ENCODE measurements around the gene OR9A2.
"Not testable (repeated sequence)": the region's sequence is repeated elsewhere in the genome, so short reads cannot be mapped to it uniquely, and the experiment has no call there.

Gene OR9A2

GRCh38 chr7:143018931-143019330 is 8.0 kb downstream of the OR9A2 start:
- DNase-seq (ENCODE audit: low read depth): no peak

GRCh38 chr7:143016996-143017395 is 9.9 kb downstream of the OR9A2 start:
- no peak for DNase-seq (ENCODE audit: low read depth)

GRCh38 chr7:143015926-143016490 is 10.9 kb downstream of the OR9A2 start:
- no peak for DNase-seq (ENCODE audit: low read depth)

- DNase-seq (ENCODE audit: low read depth): no peak
Measured at GRCh38 chr7:143015084-143015483, 11.8 kb downstream of the OR9A2 start.

GRCh38 chr7:143013893-143014292 is 13.0 kb downstream of the OR9A2 start:
- no peak for DNase-seq (ENCODE audit: low read depth)

GRCh38 chr7:143013473-143013872 is 13.5 kb downstream of the OR9A2 start:
- no peak for DNase-seq (ENCODE audit: low read depth)

- DNase-seq (ENCODE audit: low read depth): no peak
Measured at GRCh38 chr7:143012409-143012808, 14.5 kb downstream of the OR9A2 start.

- no peak for DNase-seq (ENCODE audit: low read depth)
Measured at GRCh38 chr7:143012001-143012400, 14.9 kb downstream of the OR9A2 start.

GRCh38 chr7:143008007-143008901 is 18.7 kb downstream of the OR9A2 start:
- peak; percentile 60 for DNase-seq (ENCODE audit: low read depth)

GRCh38 chr7:143005632-143006260 is 21.2 kb downstream of the OR9A2 start:
- DNase-seq (ENCODE audit: low read depth): no peak

- no peak for DNase-seq (ENCODE audit: low read depth)
Measured at GRCh38 chr7:143003393-143004051, 23.4 kb downstream of the OR9A2 start.

- DNase-seq (ENCODE audit: low read depth): no peak
Measured at GRCh38 chr7:143002898-143003297, 24.0 kb downstream of the OR9A2 start.

GRCh38 chr7:143002106-143002505 is 24.8 kb downstream of the OR9A2 start:
- no peak for DNase-seq (ENCODE audit: low read depth)

- DNase-seq (ENCODE audit: low read depth): no peak
Measured at GRCh38 chr7:143000648-143001047, 26.3 kb downstream of the OR9A2 start.

- DNase-seq (ENCODE audit: low read depth): no peak
Measured at GRCh38 chr7:142999793-143000192, 27.1 kb downstream of the OR9A2 start.

- no peak for DNase-seq (ENCODE audit: low read depth)
Measured at GRCh38 chr7:142998966-142999365, 28.0 kb downstream of the OR9A2 start.

GRCh38 chr7:142997456-142997989 is 29.4 kb downstream of the OR9A2 start:
- no peak for DNase-seq (ENCODE audit: low read depth)

GRCh38 chr7:142992427-142992826 is 34.5 kb downstream of the OR9A2 start:
- no peak for DNase-seq (ENCODE audit: low read depth)

- no peak for DNase-seq (ENCODE audit: low read depth)
Measured at GRCh38 chr7:142984297-142984696, 42.6 kb downstream of the OR9A2 start.

- DNase-seq (ENCODE audit: low read depth): no peak
Measured at GRCh38 chr7:142983825-142984224, 43.1 kb downstream of the OR9A2 start.

- not testable (repeated sequence) for DNase-seq (ENCODE audit: low read depth)
Measured at GRCh38 chr7:142978402-142978801, 48.5 kb downstream of the OR9A2 start.
